ENCODE measurements around the gene IL1RL1.

DNA sequence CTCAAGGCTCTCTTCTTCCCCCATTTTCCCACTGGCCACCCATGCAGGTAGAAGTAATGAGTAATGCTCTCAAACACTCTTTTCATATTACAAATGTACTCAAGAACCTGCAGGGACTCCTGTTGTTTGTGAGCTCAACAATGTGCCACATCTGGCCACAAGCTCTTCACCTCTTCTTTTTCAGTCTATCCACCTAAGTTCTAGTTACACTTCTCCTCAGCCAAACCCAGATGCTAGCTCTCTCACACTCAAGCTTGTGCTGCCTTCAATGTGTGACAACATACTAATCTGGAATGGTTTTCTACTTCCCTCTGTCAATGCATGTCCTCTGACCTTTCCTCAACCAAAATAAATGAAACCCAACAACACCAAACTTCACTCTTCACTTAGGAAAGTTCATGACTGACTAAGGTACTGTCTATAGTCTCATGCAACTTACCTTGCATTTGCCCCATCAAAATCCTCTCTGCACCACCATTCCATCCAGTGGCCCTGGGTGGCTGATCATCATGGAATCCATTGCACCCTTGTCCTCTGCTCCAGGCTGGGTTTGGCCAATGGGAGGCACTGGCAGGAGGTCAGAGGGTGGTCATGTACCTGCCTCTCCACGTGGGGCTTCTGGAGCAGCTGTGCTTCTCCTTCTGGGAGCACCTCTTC is 38.9 kb downstream of the IL1RL1 start:
- TF ChIP-seq SMC3 (IDR thresholded peaks at IDR 0.05; ENCODE audit: low read depth, low read length) (no peak), CTCF (IDR thresholded peaks at IDR 0.05) (no peak), USF1 (IDR thresholded peaks at IDR 0.05; ENCODE audit: borderline replicate concordance, low read depth) (no peak), FOXJ3 (CRISPR knock-in tag; IDR thresholded peaks at IDR 0.05) (no peak), NFIC (IDR thresholded peaks at IDR 0.05; ENCODE audit: borderline replicate concordance) (no peak), EP300 (IDR thresholded peaks at IDR 0.05; ENCODE audit: borderline replicate concordance in 1 of 2, low read depth in 1 of 2, low read length in 1 of 2) (no peak), RCOR1 (IDR thresholded peaks at IDR 0.05; ENCODE audit: low read length) (no peak), TAF1 (IDR thresholded peaks at IDR 0.05; ENCODE audit: borderline replicate concordance, low read depth, low read length) (no peak), SIN3A (IDR thresholded peaks at IDR 0.05; ENCODE audit: borderline replicate concordance, low read depth, low read length) (no peak)
- TF ChIP-seq, protein P1, sequence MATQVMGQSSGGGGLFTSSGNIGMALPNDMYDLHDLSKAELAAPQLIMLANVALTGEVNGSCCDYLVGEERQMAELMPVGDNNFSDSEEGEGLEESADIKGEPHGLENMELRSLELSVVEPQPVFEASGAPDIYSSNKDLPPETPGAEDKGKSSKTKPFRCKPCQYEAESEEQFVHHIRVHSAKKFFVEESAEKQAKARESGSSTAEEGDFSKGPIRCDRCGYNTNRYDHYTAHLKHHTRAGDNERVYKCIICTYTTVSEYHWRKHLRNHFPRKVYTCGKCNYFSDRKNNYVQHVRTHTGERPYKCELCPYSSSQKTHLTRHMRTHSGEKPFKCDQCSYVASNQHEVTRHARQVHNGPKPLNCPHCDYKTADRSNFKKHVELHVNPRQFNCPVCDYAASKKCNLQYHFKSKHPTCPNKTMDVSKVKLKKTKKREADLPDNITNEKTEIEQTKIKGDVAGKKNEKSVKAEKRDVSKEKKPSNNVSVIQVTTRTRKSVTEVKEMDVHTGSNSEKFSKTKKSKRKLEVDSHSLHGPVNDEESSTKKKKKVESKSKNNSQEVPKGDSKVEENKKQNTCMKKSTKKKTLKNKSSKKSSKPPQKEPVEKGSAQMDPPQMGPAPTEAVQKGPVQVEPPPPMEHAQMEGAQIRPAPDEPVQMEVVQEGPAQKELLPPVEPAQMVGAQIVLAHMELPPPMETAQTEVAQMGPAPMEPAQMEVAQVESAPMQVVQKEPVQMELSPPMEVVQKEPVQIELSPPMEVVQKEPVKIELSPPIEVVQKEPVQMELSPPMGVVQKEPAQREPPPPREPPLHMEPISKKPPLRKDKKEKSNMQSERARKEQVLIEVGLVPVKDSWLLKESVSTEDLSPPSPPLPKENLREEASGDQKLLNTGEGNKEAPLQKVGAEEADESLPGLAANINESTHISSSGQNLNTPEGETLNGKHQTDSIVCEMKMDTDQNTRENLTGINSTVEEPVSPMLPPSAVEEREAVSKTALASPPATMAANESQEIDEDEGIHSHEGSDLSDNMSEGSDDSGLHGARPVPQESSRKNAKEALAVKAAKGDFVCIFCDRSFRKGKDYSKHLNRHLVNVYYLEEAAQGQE (IDR thresholded peaks at IDR 0.05; ENCODE audit: low read depth, low read length) = no peak
- TF ChIP-seq, protein P2, sequence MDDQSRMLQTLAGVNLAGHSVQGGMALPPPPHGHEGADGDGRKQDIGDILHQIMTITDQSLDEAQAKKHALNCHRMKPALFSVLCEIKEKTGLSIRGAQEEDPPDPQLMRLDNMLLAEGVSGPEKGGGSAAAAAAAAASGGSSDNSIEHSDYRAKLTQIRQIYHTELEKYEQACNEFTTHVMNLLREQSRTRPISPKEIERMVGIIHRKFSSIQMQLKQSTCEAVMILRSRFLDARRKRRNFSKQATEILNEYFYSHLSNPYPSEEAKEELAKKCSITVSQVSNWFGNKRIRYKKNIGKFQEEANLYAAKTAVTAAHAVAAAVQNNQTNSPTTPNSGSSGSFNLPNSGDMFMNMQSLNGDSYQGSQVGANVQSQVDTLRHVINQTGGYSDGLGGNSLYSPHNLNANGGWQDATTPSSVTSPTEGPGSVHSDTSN (IDR thresholded peaks at IDR 0.05) = no peak

Measured in SK-N-SH (cell line).